WTC11 (cell line): ENCODE data around the gene B4GALT2. TPM values are rescaled to one million over a fixed set of nuclear protein-coding genes. Genes with fewer than 3 reads are reported as not detected.
A peak's percentile ranks its signal among the peaks of the same experiment; 100 is the strongest.

Experiments
- ATAC-seq: fragments of 200-7000 bp; cut with Tn5 transposase; 2 replicates; pipeline ENCODE4 v1.10.0; 2021; ENCODE audit warnings: mild to moderate bottlenecking, moderate library complexity
- CTCF ChIA-PET: fragments of 300-600 bp; sonication (Branson Sonifier 250); formaldehyde crosslinking; loops from one replicate; lab custom pipeline; 2021; ENCODE audit warnings: antibody characterized with exemption; lab: Charles Lee
- POLR2A ChIA-PET: fragments of 350-600 bp; sonication (Branson Sonifier 250); formaldehyde crosslinking; loops from one replicate; lab custom pipeline; 2021; ENCODE audit warnings: antibody characterized with exemption; lab: Charles Lee
- DNase-seq: peaks from one replicate; pipeline ENCODE4 v3.0.0; 2021; ENCODE audit warnings: low spot score
- H3K27ac Mint-ChIP-seq: 2 replicates; pipeline ENCODE4 v1.8.0; 2021; ENCODE audit warnings: mixed read lengths
- H3K27me3 Mint-ChIP-seq: 2 replicates; pipeline ENCODE4 v1.8.0; 2021; ENCODE audit warnings: low read depth, mild to moderate bottlenecking, moderate library complexity, mixed read lengths
- H3K36me3 Mint-ChIP-seq: 2 replicates; pipeline ENCODE4 v1.8.0; 2021; ENCODE audit warnings: mixed read lengths
- H3K4me1 Mint-ChIP-seq: 2 replicates; pipeline ENCODE4 v1.8.0; 2022; ENCODE audit warnings: mixed read lengths
- H3K4me3 Mint-ChIP-seq: 2 replicates; pipeline ENCODE4 v1.8.0; 2021; ENCODE audit warnings: mild to moderate bottlenecking, moderate library complexity, mixed read lengths
- H3K9me3 Mint-ChIP-seq: 2 replicates; pipeline ENCODE4 v1.8.0; 2021; ENCODE audit warnings: mixed read lengths
- CREM ChIP-seq: sonication (generic); formaldehyde crosslinking; IDR thresholded peaks from 2 replicates; pipeline ENCODE4 v1.8.1; 2022; ENCODE audit warnings: mild to moderate bottlenecking, missing genetic modification reagents, moderate library complexity
- ELF4 ChIP-seq: sonication (generic); formaldehyde crosslinking; IDR thresholded peaks from 2 replicates; pipeline ENCODE4 v1.8.1; 2022; ENCODE audit warnings: low read depth, mild to moderate bottlenecking, moderate library complexity, missing genetic modification reagents
- ESRRA ChIP-seq: sonication (generic); formaldehyde crosslinking; IDR thresholded peaks from 2 replicates; pipeline ENCODE4 v1.8.1; 2022; ENCODE audit warnings: mild to moderate bottlenecking, missing genetic modification reagents, borderline replicate concordance
- JUN ChIP-seq: sonication (generic); formaldehyde crosslinking; IDR thresholded peaks from 2 replicates; pipeline ENCODE4 v1.8.0; 2023; ENCODE audit warnings: mild to moderate bottlenecking, missing genetic modification reagents
- MYBL2 ChIP-seq: sonication (generic); formaldehyde crosslinking; IDR thresholded peaks from 2 replicates; pipeline ENCODE4 v1.8.1; 2023; ENCODE audit warnings: mild to moderate bottlenecking, moderate library complexity, missing genetic modification reagents
- NFYB ChIP-seq: sonication (generic); formaldehyde crosslinking; conservative IDR thresholded peaks from 2 replicates; pipeline ENCODE4 v1.8.0; 2022; ENCODE audit warnings: low read depth, missing genetic modification reagents
- RELA ChIP-seq: sonication (generic); formaldehyde crosslinking; IDR thresholded peaks from 2 replicates; pipeline ENCODE4 v1.8.1; 2022; ENCODE audit warnings: missing genetic modification reagents, mild to moderate bottlenecking, borderline replicate concordance
- TEAD4 ChIP-seq: sonication (generic); formaldehyde crosslinking; IDR thresholded peaks from 2 replicates; pipeline ENCODE4 v1.8.0; 2022; ENCODE audit warnings: mild to moderate bottlenecking, missing genetic modification reagents
- ZNF121 ChIP-seq: sonication (generic); formaldehyde crosslinking; IDR thresholded peaks from 2 replicates; pipeline ENCODE4 v1.8.0; 2023; ENCODE audit warnings: missing genetic modification reagents
- ZNF138 ChIP-seq: sonication (generic); formaldehyde crosslinking; conservative IDR thresholded peaks from 2 replicates; pipeline ENCODE4 v1.8.1; 2022; ENCODE audit warnings: mild to moderate bottlenecking, moderate library complexity, missing genetic modification reagents
- total RNA-seq: library from RNA; stranded (reverse); gene quantifications from 3 replicates; pipeline ENCODE4 v1.2.3, GENCODE V29; 2021
- TF ChIP-seq, protein P1 (sequence below): fragments of 250-450 bp; sonication (Bioruptor Pico); IDR thresholded peaks from 2 replicates; pipeline ENCODE4 v1.8.0; 2021; ENCODE audit warnings: mild to moderate bottlenecking
- TF ChIP-seq, protein P2 (sequence below): sonication (generic); formaldehyde crosslinking; IDR thresholded peaks from 2 replicates; pipeline ENCODE4 v1.8.1; 2023; ENCODE audit warnings: mild to moderate bottlenecking, missing genetic modification reagents
- TF ChIP-seq, protein P3 (sequence below): sonication (generic); formaldehyde crosslinking; IDR thresholded peaks from 2 replicates; pipeline ENCODE4 v1.8.1; 2023; ENCODE audit warnings: mild to moderate bottlenecking, missing genetic modification reagents, moderate library complexity
- TF ChIP-seq, protein P4 (sequence below): fragments of 200-600 bp; IDR thresholded peaks from 2 replicates; pipeline ENCODE4 v1.8.0; 2022; ENCODE audit warnings: antibody characterized with exemption

Gene B4GALT2
- total RNA-seq, 1 experiment from 2014 or later = 66.7 TPM

DNA sequence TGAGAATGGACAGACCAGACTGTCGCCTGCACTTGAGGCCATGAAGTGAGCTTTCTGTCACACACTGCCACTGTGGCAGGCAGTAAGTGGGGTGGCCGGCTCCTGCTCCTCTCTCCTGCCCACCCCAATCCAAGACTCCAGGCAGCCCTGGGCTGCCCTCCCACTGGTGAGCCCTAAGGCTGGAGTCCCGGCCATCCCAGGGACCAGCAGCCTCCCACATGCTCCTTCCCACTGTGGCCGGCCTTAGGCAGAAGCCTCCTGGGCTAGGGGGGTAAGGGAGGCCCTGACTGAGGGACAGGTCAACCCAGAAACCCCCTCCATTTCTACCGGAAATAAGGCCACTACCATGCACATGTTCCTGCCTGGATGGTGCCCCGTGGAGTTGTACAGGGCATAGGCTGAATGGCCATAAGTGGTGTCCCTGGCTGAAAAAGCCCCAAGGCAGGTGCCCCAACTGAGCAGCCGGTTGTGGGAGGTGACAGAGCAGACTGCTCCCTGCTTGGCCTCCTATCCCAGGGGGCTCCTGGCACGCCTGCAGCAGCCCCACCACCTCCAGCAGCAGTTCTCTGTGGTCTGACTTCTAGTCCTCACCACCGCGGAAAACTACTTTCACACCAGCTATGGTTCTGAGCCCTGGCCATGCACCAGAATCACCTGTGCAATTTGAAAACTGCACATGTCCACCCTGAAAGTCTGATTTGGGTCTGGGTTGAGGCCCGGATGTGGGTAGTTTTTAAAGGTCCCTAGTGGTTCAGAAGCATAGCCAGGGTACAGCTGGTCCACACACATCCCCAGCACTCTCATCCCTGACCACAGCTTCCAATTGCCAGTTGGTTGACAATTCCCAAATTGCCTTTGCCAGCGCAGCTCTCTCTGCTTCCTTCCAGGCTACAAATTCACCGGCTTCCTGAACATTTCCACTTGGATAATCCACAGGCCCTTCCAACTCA lies 47.0 kb upstream of the B4GALT2 start:
- Mint-ChIP-seq H3K36me3 (no peaks in the 10 kb centered on the region), H3K9me3 (no peaks in the 10 kb centered on the region), H3K27me3 (peaks cover 8% of the 10 kb centered on the region), H3K27ac (no peak overlapping the region), H3K4me3 (peak overlapping the region; percentile 84; the same call in 1 of the 2 replicates), H3K4me1 (peaks cover 36% of the 10 kb centered on the region)
- ChIA-PET CTCF (interaction anchor here (1.1 to 11.9 kb wide), 11 partner anchors 9 to 279 kb away, joined by 3 to 992 read pairs (median 28); partner anchors contain the start of gene IPO13), POLR2A (no interaction called here)
- ATAC-seq (no peak), DNase-seq (no peak)
- TF ChIP-seq, protein P1, sequence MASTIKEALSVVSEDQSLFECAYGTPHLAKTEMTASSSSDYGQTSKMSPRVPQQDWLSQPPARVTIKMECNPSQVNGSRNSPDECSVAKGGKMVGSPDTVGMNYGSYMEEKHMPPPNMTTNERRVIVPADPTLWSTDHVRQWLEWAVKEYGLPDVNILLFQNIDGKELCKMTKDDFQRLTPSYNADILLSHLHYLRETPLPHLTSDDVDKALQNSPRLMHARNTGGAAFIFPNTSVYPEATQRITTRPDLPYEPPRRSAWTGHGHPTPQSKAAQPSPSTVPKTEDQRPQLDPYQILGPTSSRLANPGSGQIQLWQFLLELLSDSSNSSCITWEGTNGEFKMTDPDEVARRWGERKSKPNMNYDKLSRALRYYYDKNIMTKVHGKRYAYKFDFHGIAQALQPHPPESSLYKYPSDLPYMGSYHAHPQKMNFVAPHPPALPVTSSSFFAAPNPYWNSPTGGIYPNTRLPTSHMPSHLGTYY (CRISPR knock-in tag) = no peak
- TF ChIP-seq CREM (CRISPR knock-in tag) (no peak), ESRRA (no peak), ZNF138 (CRISPR knock-in tag) (no peak), RELA (CRISPR knock-in tag) (no peak), ELF4 (CRISPR knock-in tag) (no peak), MYBL2 (CRISPR knock-in tag) (no peak)
- TF ChIP-seq, protein P2, sequence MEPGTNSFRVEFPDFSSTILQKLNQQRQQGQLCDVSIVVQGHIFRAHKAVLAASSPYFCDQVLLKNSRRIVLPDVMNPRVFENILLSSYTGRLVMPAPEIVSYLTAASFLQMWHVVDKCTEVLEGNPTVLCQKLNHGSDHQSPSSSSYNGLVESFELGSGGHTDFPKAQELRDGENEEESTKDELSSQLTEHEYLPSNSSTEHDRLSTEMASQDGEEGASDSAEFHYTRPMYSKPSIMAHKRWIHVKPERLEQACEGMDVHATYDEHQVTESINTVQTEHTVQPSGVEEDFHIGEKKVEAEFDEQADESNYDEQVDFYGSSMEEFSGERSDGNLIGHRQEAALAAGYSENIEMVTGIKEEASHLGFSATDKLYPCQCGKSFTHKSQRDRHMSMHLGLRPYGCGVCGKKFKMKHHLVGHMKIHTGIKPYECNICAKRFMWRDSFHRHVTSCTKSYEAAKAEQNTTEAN (CRISPR knock-in tag) = no peak
- TF ChIP-seq, protein P3, sequence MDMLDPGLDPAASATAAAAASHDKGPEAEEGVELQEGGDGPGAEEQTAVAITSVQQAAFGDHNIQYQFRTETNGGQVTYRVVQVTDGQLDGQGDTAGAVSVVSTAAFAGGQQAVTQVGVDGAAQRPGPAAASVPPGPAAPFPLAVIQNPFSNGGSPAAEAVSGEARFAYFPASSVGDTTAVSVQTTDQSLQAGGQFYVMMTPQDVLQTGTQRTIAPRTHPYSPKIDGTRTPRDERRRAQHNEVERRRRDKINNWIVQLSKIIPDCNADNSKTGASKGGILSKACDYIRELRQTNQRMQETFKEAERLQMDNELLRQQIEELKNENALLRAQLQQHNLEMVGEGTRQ (CRISPR knock-in tag) = no peak

DNA sequence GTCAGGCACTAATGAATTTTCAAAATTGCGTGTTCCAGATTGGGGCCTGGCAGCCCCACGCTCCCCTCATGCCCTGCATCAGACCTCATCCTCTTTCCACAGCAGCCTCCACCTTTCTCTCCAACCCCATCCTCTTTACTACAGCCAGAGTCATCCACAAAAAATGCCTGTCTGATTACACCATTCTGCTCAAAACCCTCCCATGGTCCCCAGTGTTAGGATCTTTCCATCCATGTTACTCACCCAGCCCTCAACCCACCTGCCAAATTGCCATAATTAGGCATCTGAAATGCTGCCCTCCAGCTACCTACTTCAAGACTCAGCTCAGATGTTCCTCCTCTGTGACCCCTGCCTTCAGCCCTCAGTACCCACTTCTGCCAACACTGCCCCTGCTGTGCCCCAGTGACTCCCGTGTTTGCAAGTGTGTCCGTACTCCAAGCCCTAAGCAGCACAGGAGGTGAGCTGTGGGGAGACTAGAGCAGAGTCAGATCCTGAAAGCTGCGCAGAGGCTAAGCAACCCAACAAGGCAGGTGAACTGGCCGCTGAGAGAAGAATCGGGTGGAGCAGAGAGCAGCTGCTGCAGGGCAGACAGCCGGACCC lies 46.1 kb upstream of the B4GALT2 start:
- Mint-ChIP-seq H3K9me3 (no peaks in the 10 kb centered on the region), H3K27me3 (peaks cover 8% of the 10 kb centered on the region), H3K4me3 (peak overlapping the region; percentile 84), H3K36me3 (no peaks in the 10 kb centered on the region), H3K27ac (no peak overlapping the region; the same call in 1 of the 2 replicates), H3K4me1 (peaks cover 43% of the 10 kb centered on the region)
- no peak for DNase-seq
- ChIA-PET POLR2A (interaction anchor here (0.8 to 3.9 kb wide), 4 partner anchors 14 to 168 kb away, joined by 3 to 62 read pairs (median 6); partner anchors contain the start of gene IPO13), CTCF (interaction anchor here (0.7 to 11.9 kb wide), 21 partner anchors 10 to 403 kb away, joined by 3 to 992 read pairs (median 14); partner anchors contain the start of gene IPO13)
- no peak for TF ChIP-seq JUN (CRISPR knock-in tag)
- no peak for TF ChIP-seq TEAD4 (CRISPR knock-in tag)
- TF ChIP-seq ZNF138 (CRISPR knock-in tag) = no peak
- TF ChIP-seq ZNF121 (CRISPR knock-in tag) = peak; percentile 33; the same call in 1 of the 2 replicates
- TF ChIP-seq NFYB = no peak
- no peak for TF ChIP-seq CREM (CRISPR knock-in tag)
- TF ChIP-seq, protein P4, sequence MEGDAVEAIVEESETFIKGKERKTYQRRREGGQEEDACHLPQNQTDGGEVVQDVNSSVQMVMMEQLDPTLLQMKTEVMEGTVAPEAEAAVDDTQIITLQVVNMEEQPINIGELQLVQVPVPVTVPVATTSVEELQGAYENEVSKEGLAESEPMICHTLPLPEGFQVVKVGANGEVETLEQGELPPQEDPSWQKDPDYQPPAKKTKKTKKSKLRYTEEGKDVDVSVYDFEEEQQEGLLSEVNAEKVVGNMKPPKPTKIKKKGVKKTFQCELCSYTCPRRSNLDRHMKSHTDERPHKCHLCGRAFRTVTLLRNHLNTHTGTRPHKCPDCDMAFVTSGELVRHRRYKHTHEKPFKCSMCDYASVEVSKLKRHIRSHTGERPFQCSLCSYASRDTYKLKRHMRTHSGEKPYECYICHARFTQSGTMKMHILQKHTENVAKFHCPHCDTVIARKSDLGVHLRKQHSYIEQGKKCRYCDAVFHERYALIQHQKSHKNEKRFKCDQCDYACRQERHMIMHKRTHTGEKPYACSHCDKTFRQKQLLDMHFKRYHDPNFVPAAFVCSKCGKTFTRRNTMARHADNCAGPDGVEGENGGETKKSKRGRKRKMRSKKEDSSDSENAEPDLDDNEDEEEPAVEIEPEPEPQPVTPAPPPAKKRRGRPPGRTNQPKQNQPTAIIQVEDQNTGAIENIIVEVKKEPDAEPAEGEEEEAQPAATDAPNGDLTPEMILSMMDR = no peak
- ATAC-seq = 0 out of 2 replicates have a peak, but pooled peaks have one; percentile 0
